ENCODE results near the gene SIN3B. TPM values are rescaled to one million over a fixed set of nuclear protein-coding genes. Genes with fewer than 3 reads are reported as not detected.

Gene SIN3B
- total and polyA plus RNA-seq, 9 of the 15 experiments (the other 6 are each of a cell fraction or from before 2014, with no cell fraction given), result 0.51 to 34.2 (median 14.3) TPM

DNA sequence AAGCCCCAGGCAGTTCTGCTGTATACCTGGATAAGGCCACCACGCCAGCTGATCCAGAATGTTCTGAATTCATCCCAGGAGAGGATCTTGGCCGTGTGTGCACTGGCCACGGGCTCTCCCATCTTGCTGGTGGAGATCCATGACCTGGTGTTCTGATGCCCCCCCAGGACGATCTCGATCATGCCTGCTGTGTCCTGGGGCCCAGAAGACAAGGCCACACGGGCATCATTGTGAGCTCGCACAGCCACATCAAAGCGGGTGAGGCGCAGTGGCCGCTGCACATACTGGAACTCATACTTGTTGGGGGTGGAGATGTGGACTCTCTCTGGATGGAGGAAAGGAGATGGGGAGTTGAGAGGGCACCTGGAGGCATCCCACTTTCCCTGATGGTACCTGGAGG is 99.7 kb downstream of the SIN3B start (continued):
- no peak for TF ChIP-seq BRCA1 (IDR thresholded peaks at IDR 0.05)
- TF ChIP-seq BRCA1 (CRISPR knock-in tag; IDR thresholded peaks at IDR 0.05), result no peak
- TF ChIP-seq ZNF197 (CRISPR knock-in tag; IDR thresholded peaks at IDR 0.05; ENCODE audit: low read depth), result no peak
- no peak for TF ChIP-seq PREB (CRISPR knock-in tag; IDR thresholded peaks at IDR 0.05)
- no peak for TF ChIP-seq ILF3 (IDR thresholded peaks at IDR 0.05; ENCODE audit: borderline replicate concordance)
- TF ChIP-seq MYBL2 (IDR thresholded peaks at IDR 0.05; ENCODE audit: low read depth), result no peak
- no peak for TF ChIP-seq MYBL2 (CRISPR knock-in tag; IDR thresholded peaks at IDR 0.05; ENCODE audit: borderline replicate concordance)
- no peak for TF ChIP-seq KLF6 (CRISPR knock-in tag; IDR thresholded peaks at IDR 0.05; ENCODE audit: borderline replicate concordance)

Small RNAs within 50 kb of the gene (small RNA-seq; reads per million reads assigned to genes)
- not detected for gene AC008737.3
- gene RN7SL823P, result not detected
- not detected for gene RN7SL835P

Other genes with a start within 250 kb of the SIN3B start
Only the 7 nearest of the 8 such genes appear.
- 12.9 and 15.2 TPM in 2 replicates for gene MED26, start 201.2 kb upstream of the SIN3B start, total RNA-seq (2014; rRNA removed)
- 3.7 and 4.6 TPM in 2 replicates for gene MED26, start 201.2 kb upstream of the SIN3B start, total RNA-seq (2014; rRNA removed; fragmentation: Illumina TruSeq; extraction: Trizol)
- gene MED26, start 201.2 kb upstream of the SIN3B start, total RNA-seq (2015; rRNA removed; fragmentation: Illumina TruSeq; extraction: Trizol), result 7.1 and 7.5 TPM in 2 replicates
- 15.1 and 16.5 TPM in 2 replicates for gene MED26, start 201.2 kb upstream of the SIN3B start, total RNA-seq (2021)
- 5.6 and 6.1 TPM in 2 replicates for gene MED26, start 201.2 kb upstream of the SIN3B start, polyA plus RNA-seq (2011; rRNA removed)
- gene MED26, start 201.2 kb upstream of the SIN3B start, polyA plus RNA-seq (2014; fragmentation: Illumina TruSeq; extraction: Trizol), result 6.2 and 8.4 TPM in 2 replicates
- under 1 TPM; 0.71 to 0.86 TPM for gene MED26, start 201.2 kb upstream of the SIN3B start, polyA plus RNA-seq (2014; fragmentation: Nextera tagmentation; extraction: Ambion mirVana)
- 8.4 and 9.0 TPM in 2 replicates for gene MED26, start 201.2 kb upstream of the SIN3B start, polyA plus RNA-seq (2014; rRNA removed)
- 55.3 and 63.3 TPM in 2 replicates for gene SMIM7, start 169.3 kb upstream of the SIN3B start, total RNA-seq (2014; rRNA removed)
- gene SMIM7, start 169.3 kb upstream of the SIN3B start, total RNA-seq (2014; rRNA removed; fragmentation: Illumina TruSeq; extraction: Trizol), result 102 and 109 TPM in 2 replicates
- gene SMIM7, start 169.3 kb upstream of the SIN3B start, total RNA-seq (2015; rRNA removed; fragmentation: Illumina TruSeq; extraction: Trizol), result 110 and 114 TPM in 2 replicates
- gene SMIM7, start 169.3 kb upstream of the SIN3B start, total RNA-seq (2021), result 72.5 and 72.7 TPM in 2 replicates
- 95.0 and 107 TPM in 2 replicates for gene SMIM7, start 169.3 kb upstream of the SIN3B start, polyA plus RNA-seq (2011; rRNA removed)
- 85.6 and 113 TPM in 2 replicates for gene SMIM7, start 169.3 kb upstream of the SIN3B start, polyA plus RNA-seq (2014; fragmentation: Illumina TruSeq; extraction: Trizol)
- gene SMIM7, start 169.3 kb upstream of the SIN3B start, polyA plus RNA-seq (2014; fragmentation: Nextera tagmentation; extraction: Ambion mirVana), result 100 to 1,000 TPM; 233 to 265 TPM
- gene SMIM7, start 169.3 kb upstream of the SIN3B start, polyA plus RNA-seq (2014; rRNA removed), result 105 and 122 TPM in 2 replicates
- 0.77 and 4.3 TPM in 2 replicates for gene TMEM38A, start 168.3 kb upstream of the SIN3B start, total RNA-seq (2014; rRNA removed)
- gene TMEM38A, start 168.3 kb upstream of the SIN3B start, total RNA-seq (2014; rRNA removed; fragmentation: Illumina TruSeq; extraction: Trizol), result 1.2 and 1.4 TPM in 2 replicates
- 0.90 and 1.6 TPM in 2 replicates for gene TMEM38A, start 168.3 kb upstream of the SIN3B start, total RNA-seq (2015; rRNA removed; fragmentation: Illumina TruSeq; extraction: Trizol)
- 1.4 and 2.1 TPM in 2 replicates for gene TMEM38A, start 168.3 kb upstream of the SIN3B start, total RNA-seq (2021)
- 1.5 and 1.8 TPM in 2 replicates for gene TMEM38A, start 168.3 kb upstream of the SIN3B start, polyA plus RNA-seq (2011; rRNA removed)
- gene TMEM38A, start 168.3 kb upstream of the SIN3B start, polyA plus RNA-seq (2014; fragmentation: Illumina TruSeq; extraction: Trizol), result 0.77 and 2.4 TPM in 2 replicates
- under 1 TPM; 0.35 to 0.44 TPM for gene TMEM38A, start 168.3 kb upstream of the SIN3B start, polyA plus RNA-seq (2014; fragmentation: Nextera tagmentation; extraction: Ambion mirVana)
- 1.9 and 3.3 TPM in 2 replicates for gene TMEM38A, start 168.3 kb upstream of the SIN3B start, polyA plus RNA-seq (2014; rRNA removed)
- not detected in 2 replicates for gene NWD1, start 109.6 kb upstream of the SIN3B start, total RNA-seq (2014; rRNA removed)
- gene NWD1, start 109.6 kb upstream of the SIN3B start, total RNA-seq (2014; rRNA removed; fragmentation: Illumina TruSeq; extraction: Trizol), result under 0.01 TPM in 1 of 2 replicates, not detected in the other
- gene NWD1, start 109.6 kb upstream of the SIN3B start, total RNA-seq (2015; rRNA removed; fragmentation: Illumina TruSeq; extraction: Trizol), result not detected in 2 replicates
- not detected in 2 replicates for gene NWD1, start 109.6 kb upstream of the SIN3B start, total RNA-seq (2021)
- gene NWD1, start 109.6 kb upstream of the SIN3B start, polyA plus RNA-seq (2011; rRNA removed), result not detected in 2 replicates
- gene NWD1, start 109.6 kb upstream of the SIN3B start, polyA plus RNA-seq (2014; fragmentation: Illumina TruSeq; extraction: Trizol), result not detected in 2 replicates
- gene NWD1, start 109.6 kb upstream of the SIN3B start, polyA plus RNA-seq (2014; fragmentation: Nextera tagmentation; extraction: Ambion mirVana), result not detected
- under 0.01 TPM in 1 of 2 replicates, not detected in the other for gene NWD1, start 109.6 kb upstream of the SIN3B start, polyA plus RNA-seq (2014; rRNA removed)
- gene F2RL3, start 59.6 kb downstream of the SIN3B start, total RNA-seq (2014; rRNA removed), result 23.4 and 29.5 TPM in 2 replicates
- 10.7 and 11.0 TPM in 2 replicates for gene F2RL3, start 59.6 kb downstream of the SIN3B start, total RNA-seq (2014; rRNA removed; fragmentation: Illumina TruSeq; extraction: Trizol)
- gene F2RL3, start 59.6 kb downstream of the SIN3B start, total RNA-seq (2015; rRNA removed; fragmentation: Illumina TruSeq; extraction: Trizol), result 11.9 and 12.1 TPM in 2 replicates
- gene F2RL3, start 59.6 kb downstream of the SIN3B start, total RNA-seq (2021), result 27.6 and 29.0 TPM in 2 replicates
- 7.2 and 9.9 TPM in 2 replicates for gene F2RL3, start 59.6 kb downstream of the SIN3B start, polyA plus RNA-seq (2011; rRNA removed)
- gene F2RL3, start 59.6 kb downstream of the SIN3B start, polyA plus RNA-seq (2014; fragmentation: Illumina TruSeq; extraction: Trizol), result 12.3 and 13.4 TPM in 2 replicates
- gene F2RL3, start 59.6 kb downstream of the SIN3B start, polyA plus RNA-seq (2014; fragmentation: Nextera tagmentation; extraction: Ambion mirVana), result 1 to 10 TPM; 1.4 to 5.0 TPM
- 20.9 and 22.0 TPM in 2 replicates for gene F2RL3, start 59.6 kb downstream of the SIN3B start, polyA plus RNA-seq (2014; rRNA removed)
- 1.3 and 2.1 TPM in 2 replicates for gene CPAMD8, start 197.4 kb downstream of the SIN3B start, total RNA-seq (2014; rRNA removed)
- gene CPAMD8, start 197.4 kb downstream of the SIN3B start, total RNA-seq (2014; rRNA removed; fragmentation: Illumina TruSeq; extraction: Trizol), result 0.29 and 0.69 TPM in 2 replicates
- gene CPAMD8, start 197.4 kb downstream of the SIN3B start, total RNA-seq (2015; rRNA removed; fragmentation: Illumina TruSeq; extraction: Trizol), result 0.62 and 0.64 TPM in 2 replicates
- 1.5 and 2.0 TPM in 2 replicates for gene CPAMD8, start 197.4 kb downstream of the SIN3B start, total RNA-seq (2021)
- gene CPAMD8, start 197.4 kb downstream of the SIN3B start, polyA plus RNA-seq (2011; rRNA removed), result 1.7 and 3.0 TPM in 2 replicates
- gene CPAMD8, start 197.4 kb downstream of the SIN3B start, polyA plus RNA-seq (2014; fragmentation: Illumina TruSeq; extraction: Trizol), result 1.1 and 1.9 TPM in 2 replicates
- gene CPAMD8, start 197.4 kb downstream of the SIN3B start, polyA plus RNA-seq (2014; fragmentation: Nextera tagmentation; extraction: Ambion mirVana), result under 1 TPM; 0.20 TPM
- gene CPAMD8, start 197.4 kb downstream of the SIN3B start, polyA plus RNA-seq (2014; rRNA removed), result 1.8 and 2.1 TPM in 2 replicates
- 23.3 and 28.2 TPM in 2 replicates for gene HAUS8, start 246.1 kb downstream of the SIN3B start, total RNA-seq (2014; rRNA removed)
- gene HAUS8, start 246.1 kb downstream of the SIN3B start, total RNA-seq (2014; rRNA removed; fragmentation: Illumina TruSeq; extraction: Trizol), result 20.5 and 22.1 TPM in 2 replicates
- gene HAUS8, start 246.1 kb downstream of the SIN3B start, total RNA-seq (2015; rRNA removed; fragmentation: Illumina TruSeq; extraction: Trizol), result 22.6 and 22.8 TPM in 2 replicates
- gene HAUS8, start 246.1 kb downstream of the SIN3B start, total RNA-seq (2021), result 44.8 and 49.9 TPM in 2 replicates
- 36.0 and 37.0 TPM in 2 replicates for gene HAUS8, start 246.1 kb downstream of the SIN3B start, polyA plus RNA-seq (2011; rRNA removed)
- 34.9 and 38.9 TPM in 2 replicates for gene HAUS8, start 246.1 kb downstream of the SIN3B start, polyA plus RNA-seq (2014; fragmentation: Illumina TruSeq; extraction: Trizol)
- gene HAUS8, start 246.1 kb downstream of the SIN3B start, polyA plus RNA-seq (2014; fragmentation: Nextera tagmentation; extraction: Ambion mirVana), result 10 to 100 TPM; 34.5 to 53.2 TPM
- 39.6 and 45.1 TPM in 2 replicates for gene HAUS8, start 246.1 kb downstream of the SIN3B start, polyA plus RNA-seq (2014; rRNA removed)